Tibial nerve (tissue), 4 donors: Measurements from ENCODE around the gene EAF1.

Experiments
- EP300 ChIP-seq, 2 donors: sonication (generic); formaldehyde crosslinking; IDR thresholded peaks; one replicate each; pipeline ENCODE4 v1.6.1; 2017; ENCODE audit warnings: antibody characterized with exemption in 2 of 2, mild to moderate bottlenecking in 1 of 2
- TF ChIP-seq, protein P1 (sequence below), 5 experiments: fragments of 200-600 bp in 3 of 5; fragments of 450-650 bp in 2 of 5; sonication (generic) in 3 of 5; IDR thresholded peaks; one replicate each; pipeline ENCODE4 v1.5.1; 2016 to 2019; ENCODE audit warnings: antibody characterized with exemption in 5 of 5, mild to moderate bottlenecking in 3 of 5, moderate library complexity in 2 of 5

DNA sequence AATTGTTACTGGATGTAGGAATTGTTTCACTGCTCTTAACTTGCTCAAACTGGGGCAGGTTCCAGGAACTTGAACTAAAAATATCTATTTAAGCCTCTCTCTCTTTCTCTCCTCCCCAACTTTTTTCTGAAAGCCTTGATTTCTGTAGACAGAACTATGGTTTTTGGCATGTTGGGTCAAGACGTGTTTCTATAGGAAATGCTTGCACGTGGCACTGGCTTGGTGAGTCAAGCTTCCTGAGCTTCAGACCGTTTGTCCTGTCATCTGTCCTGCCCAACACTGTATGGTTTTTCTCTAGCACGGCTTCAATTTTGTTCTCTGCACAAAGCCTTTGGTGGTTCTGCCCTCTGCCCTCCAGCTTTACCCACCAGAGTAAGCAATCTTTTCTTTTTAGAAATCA lies 13.5 kb downstream of the EAF1 start:
- TF ChIP-seq, protein P1, sequence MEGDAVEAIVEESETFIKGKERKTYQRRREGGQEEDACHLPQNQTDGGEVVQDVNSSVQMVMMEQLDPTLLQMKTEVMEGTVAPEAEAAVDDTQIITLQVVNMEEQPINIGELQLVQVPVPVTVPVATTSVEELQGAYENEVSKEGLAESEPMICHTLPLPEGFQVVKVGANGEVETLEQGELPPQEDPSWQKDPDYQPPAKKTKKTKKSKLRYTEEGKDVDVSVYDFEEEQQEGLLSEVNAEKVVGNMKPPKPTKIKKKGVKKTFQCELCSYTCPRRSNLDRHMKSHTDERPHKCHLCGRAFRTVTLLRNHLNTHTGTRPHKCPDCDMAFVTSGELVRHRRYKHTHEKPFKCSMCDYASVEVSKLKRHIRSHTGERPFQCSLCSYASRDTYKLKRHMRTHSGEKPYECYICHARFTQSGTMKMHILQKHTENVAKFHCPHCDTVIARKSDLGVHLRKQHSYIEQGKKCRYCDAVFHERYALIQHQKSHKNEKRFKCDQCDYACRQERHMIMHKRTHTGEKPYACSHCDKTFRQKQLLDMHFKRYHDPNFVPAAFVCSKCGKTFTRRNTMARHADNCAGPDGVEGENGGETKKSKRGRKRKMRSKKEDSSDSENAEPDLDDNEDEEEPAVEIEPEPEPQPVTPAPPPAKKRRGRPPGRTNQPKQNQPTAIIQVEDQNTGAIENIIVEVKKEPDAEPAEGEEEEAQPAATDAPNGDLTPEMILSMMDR (IDR thresholded peaks at IDR 0.05), result no peak
- no peak for TF ChIP-seq EP300 (IDR thresholded peaks at IDR 0.05)
